HG03039 (cell line): ENCODE results near the gene PAPOLA.
"Not testable (repeated sequence)": the region's sequence is repeated elsewhere in the genome, so short reads cannot be mapped to it uniquely, and the experiment has no call there.

ENCODE experiments used
- ATAC-seq: cut with Tn5 transposase; IDR thresholded peaks from one replicate; pipeline ENCODE4 v1.9.1; 2021; ENCODE audit warnings: mild to moderate bottlenecking, moderate library complexity; ENCODE audit not compliant: unreplicated experiment

Gene PAPOLA

DNA sequence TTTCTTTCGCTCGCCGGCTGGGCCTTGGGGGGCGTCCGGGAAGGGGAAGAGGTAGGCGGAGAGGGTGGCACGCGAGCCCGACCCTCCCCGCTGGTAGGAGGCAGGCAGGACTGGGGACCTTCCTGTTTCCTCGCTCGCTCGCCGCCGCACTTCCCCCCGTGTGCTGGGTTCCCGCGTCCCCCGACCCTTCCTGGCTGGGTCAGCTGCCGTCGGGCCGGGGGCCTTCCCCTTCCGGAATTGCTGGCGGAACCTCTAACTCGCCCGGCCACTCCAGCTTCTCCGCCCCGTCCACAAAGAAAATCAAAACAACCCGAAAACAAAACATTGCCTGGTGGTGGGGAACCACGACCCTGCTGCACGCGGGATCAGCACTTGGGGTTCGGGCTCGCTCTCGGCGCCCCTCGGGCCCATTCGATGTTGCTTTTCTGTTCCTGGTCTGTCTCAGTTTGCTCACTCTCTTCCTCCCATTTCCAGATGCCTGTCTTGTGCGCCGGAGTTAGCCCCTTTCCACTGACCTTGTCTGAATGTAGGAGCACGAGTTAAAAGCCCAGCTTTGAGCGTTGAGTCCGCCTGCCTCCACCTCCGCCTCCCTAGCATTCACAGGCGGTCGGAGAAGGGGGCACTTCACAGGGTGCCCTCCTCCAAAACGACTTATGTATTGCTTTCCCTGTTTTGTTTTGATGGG lies 581 bp downstream of the PAPOLA start:
- ATAC-seq = peak; percentile 21

DNA sequence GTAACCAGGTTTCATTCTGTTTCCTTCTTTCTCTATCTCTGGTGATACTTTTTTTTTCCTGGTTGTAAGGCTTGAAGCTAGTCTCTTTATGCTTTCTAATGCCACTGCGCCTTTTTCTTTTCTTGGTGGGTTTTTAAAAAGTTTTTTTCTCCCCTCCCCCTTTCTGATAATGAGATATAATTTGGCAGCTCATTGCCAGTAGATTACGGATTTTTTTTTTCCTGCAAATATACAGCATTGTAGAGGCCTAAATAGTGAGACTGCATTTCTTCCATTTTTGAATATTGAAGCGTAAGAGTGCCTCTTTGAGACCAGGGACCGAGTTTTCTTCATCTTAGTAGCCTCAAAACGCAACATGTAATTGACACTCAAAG lies 1.1 kb downstream of the PAPOLA start:
- no peak for ATAC-seq

DNA sequence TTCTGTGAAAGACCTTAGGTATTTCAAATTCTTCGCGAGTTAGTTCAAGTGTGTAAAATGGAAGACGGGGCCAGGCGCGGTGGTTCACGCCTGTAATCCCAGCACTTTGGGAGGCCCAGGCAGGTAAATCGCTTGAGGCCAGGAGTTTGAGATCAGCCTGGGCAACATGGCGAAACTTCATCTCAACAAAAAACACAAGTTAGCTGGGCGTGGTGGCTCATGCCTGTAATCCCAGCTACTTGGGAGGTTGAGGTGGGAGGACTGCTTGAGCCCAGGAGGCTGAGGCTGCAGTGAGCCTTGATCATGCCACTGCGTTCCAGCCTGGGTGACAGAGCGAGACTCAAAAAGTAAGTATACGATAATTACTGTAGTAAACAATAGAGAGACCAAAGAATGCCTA lies 2.2 kb downstream of the PAPOLA start:
- not testable (repeated sequence) for ATAC-seq

DNA sequence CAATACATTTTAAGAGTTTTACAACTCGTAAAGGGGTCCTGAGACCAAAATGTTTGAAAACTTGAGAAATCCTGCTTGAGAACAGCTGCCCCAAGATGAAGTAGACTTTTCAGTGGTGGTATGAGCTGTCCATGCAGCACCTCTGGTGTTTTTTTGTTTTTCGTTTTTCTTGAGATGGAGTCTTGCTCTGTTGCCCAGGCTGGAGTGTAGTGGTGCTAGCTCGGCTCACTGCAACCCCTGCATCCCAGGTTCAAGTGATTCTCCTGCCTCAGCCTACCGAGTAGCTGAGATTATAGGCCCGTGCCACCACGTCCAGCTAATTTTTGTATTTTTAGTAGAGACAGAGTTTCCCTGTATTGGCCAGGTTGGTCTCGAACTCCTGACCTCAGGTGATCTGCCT lies 5.5 kb downstream of the PAPOLA start:
- ATAC-seq = no peak

DNA sequence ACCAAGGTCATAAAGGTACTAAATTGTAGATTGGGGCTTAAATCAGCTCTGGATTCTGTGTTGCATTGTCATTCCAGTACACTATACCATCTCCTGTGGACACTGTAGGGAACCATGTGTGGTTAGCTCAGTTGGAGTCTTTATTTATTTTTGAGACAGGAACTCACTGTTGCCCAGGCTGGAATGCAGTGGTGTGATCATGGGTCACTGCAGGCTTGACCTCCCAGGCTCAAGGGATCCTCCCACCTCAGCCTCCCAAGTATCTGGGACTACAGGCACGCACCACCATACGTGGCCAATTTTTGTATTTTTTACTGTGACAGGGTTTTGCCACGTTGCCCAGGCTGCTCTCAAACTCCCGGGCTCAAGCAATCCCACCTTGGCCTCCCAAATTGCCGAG lies 6.7 kb downstream of the PAPOLA start:
- no peak for ATAC-seq

DNA sequence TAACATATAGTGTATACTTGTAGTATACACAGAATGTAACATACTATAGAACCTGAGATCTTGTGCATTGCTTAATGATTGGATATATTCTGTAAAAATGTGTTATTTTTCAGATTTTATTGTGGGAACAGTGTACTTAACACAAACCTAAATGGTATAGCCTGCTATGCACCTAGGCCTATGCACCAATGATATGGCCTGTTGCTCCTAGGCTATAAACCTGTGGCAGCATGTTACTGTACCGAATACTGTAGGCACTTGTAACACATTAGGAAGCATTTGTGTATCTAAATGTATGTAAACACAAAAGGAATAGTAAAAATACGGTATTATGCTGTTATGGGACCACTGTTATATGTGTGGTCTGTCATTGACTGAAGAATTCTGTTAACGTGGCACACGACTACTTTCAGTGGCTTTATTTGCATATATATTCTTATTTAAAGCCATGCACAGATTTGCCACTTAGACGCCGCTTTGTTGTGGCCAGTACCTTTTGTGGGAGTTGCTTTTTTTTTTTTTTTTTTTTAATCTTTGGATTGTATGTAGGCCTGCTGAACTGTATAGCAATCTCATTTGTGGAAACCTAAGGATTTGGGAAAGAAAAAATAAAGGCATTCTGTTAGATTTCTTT lies 7.4 kb downstream of the PAPOLA start:
- no peak for ATAC-seq

DNA sequence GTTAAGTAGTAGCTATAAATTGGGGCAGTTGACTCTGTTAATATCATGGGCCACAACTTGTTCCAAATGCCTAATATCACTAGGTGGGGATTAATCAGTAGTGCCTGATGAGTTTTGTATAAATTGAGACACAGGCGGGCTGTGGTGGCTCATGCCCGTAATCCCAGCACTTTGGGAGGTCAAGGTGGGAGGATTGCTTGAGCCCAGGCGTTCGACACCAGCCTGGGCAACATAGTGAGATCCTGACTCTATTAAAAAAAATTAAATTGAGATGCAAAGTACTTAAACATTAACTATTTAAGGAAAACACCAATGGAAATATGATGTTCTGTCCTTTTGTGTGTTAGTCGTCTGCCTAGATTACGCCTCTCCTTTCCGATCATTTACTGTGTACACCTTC lies 9.0 kb downstream of the PAPOLA start:
- no peak for ATAC-seq

DNA sequence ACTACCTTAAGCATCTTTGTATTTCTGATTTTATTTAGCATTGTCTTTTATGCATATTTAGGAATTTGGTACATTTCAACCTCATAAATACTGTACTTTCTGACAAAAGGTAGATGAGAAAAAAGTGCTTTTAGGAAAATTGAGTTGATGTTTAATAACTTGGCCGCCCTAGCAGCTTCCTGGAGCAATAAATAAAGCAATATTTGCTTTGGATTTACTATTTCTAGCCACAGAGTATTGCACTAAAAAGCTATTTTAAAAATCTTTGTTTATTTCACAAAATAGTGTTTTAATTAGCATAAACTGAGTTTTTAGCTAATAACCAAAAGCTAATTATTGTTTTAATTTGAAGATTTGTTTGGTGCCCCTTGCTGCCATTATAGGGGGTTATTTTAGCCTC lies 9.5 kb downstream of the PAPOLA start:
- no peak for ATAC-seq

DNA sequence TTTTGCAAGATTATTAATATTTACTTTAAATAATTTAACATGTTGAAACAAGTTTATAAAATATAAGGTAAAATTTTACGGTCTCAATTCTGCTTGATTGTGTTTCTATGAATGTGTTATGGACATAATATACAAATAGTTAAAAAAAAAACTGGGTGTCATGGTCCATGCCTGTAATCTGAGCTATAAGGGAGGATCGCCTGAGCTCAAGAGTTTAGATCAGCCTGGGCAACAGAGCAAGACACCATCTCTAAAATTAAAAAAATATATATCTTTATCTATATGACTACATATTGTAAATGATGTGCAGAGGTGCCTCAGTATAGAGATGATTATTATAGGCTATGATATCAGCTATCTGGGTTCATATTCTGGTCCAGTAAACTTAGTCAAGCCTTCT lies 9.9 kb downstream of the PAPOLA start:
- ATAC-seq = no peak

DNA sequence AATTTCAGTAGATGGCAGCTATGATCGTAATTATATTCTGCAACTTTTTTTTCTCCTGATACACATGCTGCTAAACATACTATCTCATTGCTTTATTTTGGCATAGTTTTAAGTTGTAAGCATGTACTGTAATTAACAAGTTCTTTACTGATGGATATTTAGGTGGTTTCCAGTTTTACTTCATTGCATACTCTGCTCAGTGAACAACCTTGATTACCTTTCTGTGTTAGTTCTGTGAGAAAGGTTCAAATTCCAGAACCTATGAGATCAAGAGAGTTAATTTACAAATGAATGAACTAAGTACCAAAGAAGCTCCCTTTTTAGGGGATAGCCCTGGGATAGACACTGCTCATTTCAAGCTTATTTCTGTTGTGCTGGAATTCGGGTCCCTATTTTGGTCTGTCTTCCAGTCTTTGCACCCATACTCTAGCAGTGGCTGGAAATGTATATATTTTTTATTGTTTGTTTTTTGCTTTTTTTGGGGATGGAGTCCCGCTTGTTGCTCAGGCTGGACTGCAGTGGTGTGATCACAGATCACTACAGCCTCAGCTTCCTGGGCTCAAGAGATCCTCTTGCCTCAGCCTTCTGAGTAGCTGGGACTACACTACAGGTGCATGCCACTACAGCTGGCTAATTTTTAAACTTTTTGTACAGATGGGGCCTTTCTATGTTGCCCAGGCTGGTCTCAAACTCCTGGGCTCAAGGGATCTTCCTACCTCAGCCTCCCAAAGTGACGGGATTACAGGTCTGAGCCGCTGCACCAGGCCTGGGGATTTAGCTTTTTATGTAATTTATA lies 10.6 kb downstream of the PAPOLA start:
- no peak for ATAC-seq

DNA sequence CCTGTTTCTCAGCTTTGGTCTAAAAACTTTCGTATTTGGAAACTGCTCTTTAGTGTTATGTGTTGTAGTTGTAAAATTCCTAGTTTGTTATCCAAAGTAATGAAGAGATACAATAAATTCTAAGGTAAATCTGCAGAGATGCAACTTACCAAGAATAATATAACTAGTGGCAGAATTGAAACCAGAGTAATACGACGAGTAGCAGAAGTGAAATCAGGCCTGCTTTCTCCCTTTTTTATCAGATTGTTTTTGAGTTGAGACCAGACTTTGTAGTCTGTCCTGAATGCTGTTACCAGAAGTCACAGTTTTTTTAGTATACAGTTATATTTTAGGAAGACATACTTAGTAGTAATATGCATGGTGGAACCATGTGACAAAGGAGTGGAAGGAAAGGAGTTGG lies 12.5 kb downstream of the PAPOLA start:
- ATAC-seq = no peak

DNA sequence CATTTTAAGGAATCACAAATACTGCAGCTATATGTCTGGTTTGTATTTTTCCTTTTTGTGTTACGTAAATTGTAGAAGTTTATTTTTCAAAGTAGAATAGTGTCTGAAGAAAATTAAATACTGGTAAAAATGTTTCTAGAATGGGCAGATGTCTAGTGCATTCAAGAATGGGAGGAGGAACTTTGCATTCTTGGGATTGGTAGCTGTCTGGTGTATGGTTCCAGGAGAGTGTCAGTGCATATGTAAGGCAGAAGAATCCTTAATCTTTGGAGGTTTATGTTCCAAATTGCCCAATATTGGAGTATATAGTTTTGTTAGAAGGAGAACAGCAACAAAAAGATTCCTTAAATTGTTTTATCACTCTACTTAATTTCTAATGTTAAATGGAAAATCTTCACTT lies 13.5 kb downstream of the PAPOLA start:
- no peak for ATAC-seq

DNA sequence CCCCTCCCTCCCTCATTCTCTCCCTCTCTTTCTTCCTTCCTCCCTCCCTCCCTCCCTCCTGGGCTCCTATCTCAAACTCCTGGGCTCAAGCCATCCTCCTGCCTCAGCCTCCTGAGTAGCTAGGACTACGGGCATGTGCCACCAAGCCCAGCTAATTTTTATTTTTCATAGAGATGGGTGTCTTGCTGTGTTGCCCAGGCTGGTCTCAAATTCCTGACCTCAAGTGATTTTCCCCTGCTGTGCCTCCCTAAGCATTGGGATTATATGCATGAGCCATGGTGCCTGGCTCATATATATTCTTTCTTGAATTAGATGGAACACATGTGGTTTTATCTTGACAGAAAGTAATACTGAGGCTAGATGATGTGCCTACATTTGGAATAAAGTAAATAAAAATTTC lies 14.2 kb downstream of the PAPOLA start:
- no peak for ATAC-seq

DNA sequence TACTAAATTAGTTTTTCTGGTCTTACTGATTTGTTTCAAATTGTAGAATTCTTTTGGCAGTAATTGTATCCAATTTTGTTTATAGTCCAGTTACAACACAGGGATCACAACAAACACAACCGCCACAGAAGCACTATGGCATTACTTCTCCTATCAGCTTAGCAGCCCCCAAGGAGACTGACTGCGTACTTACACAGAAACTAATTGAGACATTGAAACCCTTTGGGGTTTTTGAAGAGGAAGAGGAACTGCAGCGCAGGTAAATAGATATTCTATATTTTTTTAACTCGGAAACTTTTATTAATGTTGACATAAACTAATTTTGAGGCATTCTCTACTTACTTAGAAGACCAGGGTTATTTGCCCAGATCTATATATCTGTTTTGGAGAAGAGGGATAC lies 17.8 kb downstream of the PAPOLA start:
- ATAC-seq = no peak

DNA sequence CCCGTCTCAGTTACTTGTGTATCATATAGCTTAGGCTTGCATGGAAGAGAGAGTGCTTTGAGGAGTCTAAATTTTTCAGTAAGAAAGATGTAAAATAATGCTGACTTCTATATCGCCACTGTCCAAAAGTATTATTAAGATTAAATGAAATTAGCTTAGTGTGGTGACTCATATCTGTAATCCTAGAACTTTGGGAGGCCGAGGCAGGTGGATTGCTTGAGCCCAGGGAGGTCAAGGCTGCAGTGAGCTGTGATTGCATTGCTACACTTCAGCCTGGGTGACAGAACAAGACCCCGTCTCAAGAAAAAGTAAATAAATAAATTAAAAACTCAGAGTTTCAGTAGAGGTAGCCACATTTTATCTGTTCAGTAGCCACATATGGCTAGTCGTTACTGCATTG lies 23.3 kb downstream of the PAPOLA start:
- ATAC-seq = no peak

DNA sequence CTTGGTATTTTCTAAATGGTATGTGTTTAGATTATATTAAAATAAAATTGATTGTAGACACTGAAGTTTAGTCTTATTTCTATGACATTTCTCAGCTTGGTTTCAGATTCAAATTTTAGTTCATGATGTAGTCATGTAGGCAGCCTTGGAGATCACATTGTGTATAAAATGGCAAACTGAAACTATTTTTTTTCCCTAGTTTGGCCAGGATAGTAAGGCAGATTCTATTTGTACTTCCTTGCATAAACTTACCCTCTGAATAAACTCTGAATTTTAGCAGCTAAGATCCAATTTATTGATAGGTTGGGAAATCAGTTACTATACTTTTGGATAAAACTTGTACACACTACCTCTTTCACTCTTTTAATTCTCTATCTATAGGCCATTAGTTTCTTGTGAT lies 30.4 kb downstream of the PAPOLA start:
- no peak for ATAC-seq

DNA sequence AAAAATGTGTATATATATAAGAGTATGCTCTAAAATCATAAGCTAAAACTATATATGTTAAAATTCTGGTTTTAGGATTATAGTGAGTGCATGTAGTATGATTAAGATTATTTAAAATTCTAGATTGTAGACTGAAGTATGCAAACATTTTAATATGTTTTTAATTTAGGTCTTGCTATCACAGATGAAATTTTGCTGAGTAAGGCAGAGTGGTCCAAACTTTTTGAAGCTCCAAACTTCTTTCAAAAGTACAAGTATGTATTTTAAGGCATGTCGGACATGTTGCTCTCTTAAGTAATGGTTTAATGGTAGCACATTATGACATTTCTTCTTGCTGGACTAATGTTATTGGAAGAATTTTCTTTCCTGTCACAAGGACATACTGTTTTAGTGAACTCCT lies 34.6 kb downstream of the PAPOLA start:
- ATAC-seq = no peak

DNA sequence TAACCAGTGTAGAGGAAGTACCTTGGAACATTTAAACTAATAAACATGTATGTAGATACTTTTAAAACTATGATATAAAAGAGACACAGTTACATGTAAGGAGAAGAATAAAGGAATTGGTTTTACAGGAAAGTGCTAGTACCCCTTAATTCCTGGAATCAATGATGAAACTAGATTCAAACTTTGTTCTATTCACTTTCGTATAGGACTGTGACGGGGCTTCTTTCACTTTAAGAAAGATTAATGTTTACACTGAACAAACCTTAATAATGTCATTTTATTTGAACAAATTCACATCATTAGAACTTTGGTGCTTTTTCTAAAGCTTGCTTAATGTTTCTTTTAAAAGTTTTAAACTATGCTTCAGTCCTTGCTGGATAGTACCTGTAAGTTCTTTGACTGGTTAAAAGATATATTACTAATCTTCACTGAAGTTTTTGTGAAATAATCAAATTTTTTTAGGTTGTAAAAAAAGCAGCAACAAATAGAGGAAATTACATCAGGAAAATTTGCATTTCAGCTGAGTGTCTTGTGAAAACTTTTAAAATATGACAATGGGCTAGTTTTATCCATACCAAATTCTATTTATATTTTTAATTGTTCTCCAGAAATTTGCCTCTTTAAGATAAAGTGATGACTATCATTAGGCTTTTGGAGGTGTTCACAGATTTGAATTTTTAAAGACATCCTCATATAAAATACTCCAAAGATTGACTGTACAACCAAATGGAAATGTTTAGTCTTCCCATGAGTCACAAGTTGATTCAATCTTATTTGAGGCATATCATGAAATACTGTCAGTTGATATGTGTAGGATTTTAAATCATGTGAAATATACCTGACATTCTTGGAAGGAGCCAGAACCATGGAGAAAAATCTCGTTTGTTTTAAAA lies 36.2 kb downstream of the PAPOLA start:
- no peak for ATAC-seq

DNA sequence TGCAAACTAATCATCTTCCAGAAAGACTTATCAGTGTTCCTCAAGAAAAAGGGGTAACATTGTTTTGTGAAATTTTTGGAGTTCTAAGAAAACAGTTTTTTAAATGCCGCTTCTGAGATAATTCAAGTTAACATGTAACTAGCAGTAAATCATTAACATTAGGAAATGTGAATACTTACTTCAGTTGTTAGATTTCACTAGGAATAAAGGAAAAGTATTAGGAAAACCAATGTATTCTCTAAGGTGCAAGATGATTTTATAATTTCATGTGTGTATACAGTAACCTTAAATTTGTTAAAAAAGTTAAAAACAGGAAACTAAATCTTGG lies 36.8 kb downstream of the PAPOLA start:
- ATAC-seq = no peak

DNA sequence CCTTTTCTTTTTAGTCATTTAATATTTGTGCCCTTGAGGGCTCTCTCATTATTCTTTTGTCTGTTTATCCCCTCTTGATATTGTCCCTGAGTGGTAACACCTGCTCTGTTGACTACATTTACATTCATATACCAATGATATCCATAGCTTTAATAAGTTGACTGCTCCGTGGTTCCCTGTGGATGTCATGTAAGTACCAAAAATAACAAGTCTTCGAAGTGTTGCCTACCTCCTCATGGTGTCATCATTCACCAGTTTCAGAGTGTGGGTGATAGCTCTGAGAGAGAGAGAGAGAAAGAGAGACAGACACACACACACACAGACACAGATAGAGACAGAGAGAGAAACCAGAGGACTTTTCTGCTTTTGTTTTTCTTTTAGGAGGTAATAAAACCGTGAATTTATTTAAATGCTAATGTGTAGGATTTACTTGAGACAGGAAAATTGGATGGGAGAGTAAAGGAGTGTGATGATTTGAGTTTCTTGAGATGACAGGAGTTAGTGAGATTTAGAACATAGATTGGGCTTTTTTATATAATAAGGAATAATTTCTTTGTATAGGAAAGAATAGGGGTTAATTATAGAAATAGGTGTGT lies 52.2 kb downstream of the PAPOLA start:
- ATAC-seq = no peak

DNA sequence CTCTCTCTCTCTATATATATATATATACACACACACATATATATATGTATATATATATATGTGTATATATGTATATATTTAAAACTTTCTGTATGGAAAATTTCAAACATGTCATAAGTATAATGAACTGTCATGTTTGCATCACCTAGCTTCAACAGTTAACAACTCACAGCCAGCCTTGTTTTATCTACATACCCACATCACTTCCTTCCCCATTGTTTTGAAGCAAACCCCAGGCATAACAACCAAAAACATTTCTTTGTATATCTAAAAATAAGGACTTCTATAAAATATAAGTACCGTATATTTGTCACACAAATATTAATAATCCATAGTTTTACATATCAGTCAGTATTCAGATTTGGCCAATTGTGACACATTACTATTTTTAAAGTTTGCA lies 57.4 kb downstream of the PAPOLA start:
- no peak for ATAC-seq
